Activated naive CD8-positive, alpha-beta T cell treated with anti-CD3 and anti-CD28 coated beads, Interleukin-2, amount 10 ng/mL, durations not matched to agents 7 days and 5 days (primary cell): Measurements from ENCODE around the gene EFCAB5. TPM values are rescaled to one million over a fixed set of nuclear protein-coding genes. Genes with fewer than 3 reads are reported as not detected.
"Not testable (repeated sequence)": the region's sequence is repeated elsewhere in the genome, so short reads cannot be mapped to it uniquely, and the experiment has no call there.

ENCODE experiments used
- ATAC-seq: fragments of 150-1000 bp; cut with Tn5 transposase; one replicate; pipeline ENCODE4 v1.10.0; 2021; ENCODE audit warnings: low read depth, moderate library complexity
- POLR2A ChIA-PET: fragments of 350-600 bp; sonication (Branson Sonifier 250); formaldehyde crosslinking; loops from one replicate; lab custom pipeline; 2021; ENCODE audit warnings: antibody characterized with exemption; lab: Charles Lee
- DNase-seq: peaks from one replicate; pipeline ENCODE4 v3.0.0; 2021
- H3K27ac Mint-ChIP-seq: one replicate; pipeline ENCODE4 v1.8.0; 2022; ENCODE audit warnings: mild to moderate bottlenecking, mixed read lengths
- H3K27me3 Mint-ChIP-seq: one replicate; pipeline ENCODE4 v1.8.0; 2022; ENCODE audit warnings: mild to moderate bottlenecking, moderate library complexity, mixed read lengths
- H3K36me3 Mint-ChIP-seq: one replicate; pipeline ENCODE4 v1.8.0; 2021; ENCODE audit warnings: mild to moderate bottlenecking, mixed read lengths
- H3K4me1 Mint-ChIP-seq: one replicate; pipeline ENCODE4 v1.8.0; 2021; ENCODE audit warnings: mixed read lengths
- H3K4me3 Mint-ChIP-seq: one replicate; pipeline ENCODE4 v1.8.0; 2022; ENCODE audit warnings: mild to moderate bottlenecking, moderate library complexity, mixed read lengths
- H3K9me3 Mint-ChIP-seq: one replicate; pipeline ENCODE4 v1.8.0; 2021; ENCODE audit warnings: mixed read lengths
- total RNA-seq, 2 experiments: library from RNA; stranded (reverse); gene quantifications; one replicate each; pipeline ENCODE4 v1.2.3, GENCODE V29; 2021

The EFCAB5 gene
- total RNA-seq, 2 experiments from 2014 or later, result 0.74 to 1.3 TPM

DNA sequence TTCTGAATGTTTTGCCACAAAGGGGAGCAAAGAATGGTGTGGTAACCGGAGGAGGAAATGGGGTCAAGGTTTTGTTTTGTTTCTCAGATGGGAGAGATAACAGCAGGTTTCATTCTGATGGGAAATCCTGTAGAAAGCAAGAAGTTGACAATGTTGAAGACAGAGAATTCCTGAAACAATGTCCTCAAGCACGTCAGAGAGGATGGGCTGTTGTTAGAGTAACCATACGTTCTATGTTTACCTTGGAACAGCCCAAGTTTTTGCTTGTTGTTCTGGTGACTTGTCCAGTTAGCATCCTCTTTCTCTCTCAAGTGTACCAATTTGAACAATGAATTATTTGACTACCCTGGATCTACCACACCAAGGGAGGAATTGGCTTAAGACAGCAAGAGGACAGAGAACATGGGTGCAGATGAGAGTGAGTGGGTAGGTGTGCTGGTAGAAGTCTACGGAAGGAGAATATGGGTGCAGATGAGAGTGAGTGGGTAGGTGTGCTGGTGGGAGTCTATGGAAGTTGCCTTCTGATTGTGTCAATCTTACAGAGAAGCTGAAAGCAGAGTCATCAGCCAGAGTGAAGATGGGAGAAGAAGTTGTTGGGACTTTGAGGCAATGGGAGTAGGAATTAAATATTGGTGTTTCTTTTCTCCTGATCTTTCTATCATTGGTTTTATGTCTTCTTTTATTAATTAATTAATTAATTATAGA is 160.4 kb downstream of the EFCAB5 start:
- Mint-ChIP-seq H3K27me3 (peaks cover 18% of the 10 kb centered on the region), H3K36me3 (no peaks in the 10 kb centered on the region), H3K27ac (no peak overlapping the region), H3K9me3 (no peaks in the 10 kb centered on the region), H3K4me3 (no peak overlapping the region), H3K4me1 (peaks cover 4% of the 10 kb centered on the region)
- POLR2A ChIA-PET, result no interaction called here
- DNase-seq, result no peak
- ATAC-seq, result no peak

DNA sequence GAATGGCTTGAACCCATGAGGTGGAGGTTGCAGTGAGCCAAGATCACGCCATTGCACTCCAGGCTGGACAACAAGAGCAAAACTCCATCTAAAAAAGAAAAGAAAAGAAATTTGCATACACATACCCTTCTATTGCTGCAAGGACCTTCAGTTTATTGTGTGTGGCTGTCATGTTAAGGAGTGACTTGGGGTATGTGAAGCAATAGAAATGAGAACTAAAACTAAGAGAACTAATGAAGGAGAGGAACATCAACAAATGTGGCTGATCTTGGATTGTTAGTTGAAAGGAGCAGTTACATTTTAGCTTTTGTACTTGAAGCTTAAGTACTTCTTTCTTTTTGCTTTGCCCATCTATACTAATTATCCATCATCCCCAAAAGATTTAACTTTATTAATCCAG is 162.5 kb downstream of the EFCAB5 start:
- ATAC-seq (no peak), DNase-seq (no peak)
- POLR2A ChIA-PET, result interaction anchor here (0.7 to 1.6 kb wide), 4 partner anchors 9 to 262 kb away, joined by 3 to 10 read pairs (median 4); partner anchors contain the start of gene NSRP1
- H3K36me3 Mint-ChIP-seq, result no peaks in the 10 kb centered on the region
- no peak overlapping the region for H3K27ac Mint-ChIP-seq
- no peaks in the 10 kb centered on the region for H3K9me3 Mint-ChIP-seq
- H3K4me3 Mint-ChIP-seq, result no peak overlapping the region
- peaks cover 4% of the 10 kb centered on the region for H3K4me1 Mint-ChIP-seq
- H3K27me3 Mint-ChIP-seq, result peaks cover 23% of the 10 kb centered on the region

DNA sequence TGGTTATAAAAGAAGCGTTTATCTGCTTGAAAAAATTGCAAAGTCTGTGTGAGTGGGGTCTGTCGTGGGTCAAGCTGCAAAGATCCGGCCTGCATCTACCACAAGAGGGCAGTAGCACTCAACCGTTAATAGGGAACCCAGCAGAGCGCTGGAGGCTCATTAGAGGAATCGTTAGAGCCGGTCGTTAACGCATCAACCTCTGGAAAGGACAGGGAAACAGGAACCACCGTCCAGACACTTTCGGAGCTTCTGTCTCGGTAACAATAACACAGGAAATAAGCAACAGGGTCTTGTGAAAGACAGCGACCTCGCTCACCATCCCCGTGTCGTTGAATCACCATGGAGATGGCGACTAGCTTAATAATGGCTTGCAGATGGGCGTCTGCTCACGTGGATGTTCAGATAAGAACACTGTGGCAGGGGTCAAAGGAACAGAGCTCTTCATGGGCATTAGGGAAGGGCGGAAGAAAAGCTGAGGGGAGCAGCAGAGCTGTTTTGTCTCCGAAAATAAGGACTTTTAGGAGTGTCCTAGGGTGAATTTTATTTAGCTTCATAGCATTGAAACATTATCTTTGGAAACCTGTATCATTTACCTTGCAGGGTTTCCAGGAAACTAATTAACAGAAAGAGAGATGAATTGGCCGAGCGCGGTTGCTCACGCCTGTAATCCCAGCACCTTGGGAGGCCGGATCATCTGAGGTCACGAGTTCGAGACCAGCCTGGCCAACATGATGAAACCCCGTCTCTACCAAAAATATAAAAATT is 163.3 kb downstream of the EFCAB5 start:
- peaks cover 23% of the 10 kb centered on the region for H3K27me3 Mint-ChIP-seq
- DNase-seq (peak; percentile 60), ATAC-seq (peak; percentile 91)
- no peaks in the 10 kb centered on the region for H3K9me3 Mint-ChIP-seq
- H3K4me3 Mint-ChIP-seq, result peak overlapping the region; percentile 79
- peaks cover 4% of the 10 kb centered on the region for H3K4me1 Mint-ChIP-seq
- POLR2A ChIA-PET, result interaction anchor here (0.6 to 1.6 kb wide), 7 partner anchors 8 to 726 kb away, joined by 3 to 10 read pairs (median 3); partner anchors contain the start of gene NSRP1
- no peaks in the 10 kb centered on the region for H3K36me3 Mint-ChIP-seq
- H3K27ac Mint-ChIP-seq, result no peak overlapping the region

DNA sequence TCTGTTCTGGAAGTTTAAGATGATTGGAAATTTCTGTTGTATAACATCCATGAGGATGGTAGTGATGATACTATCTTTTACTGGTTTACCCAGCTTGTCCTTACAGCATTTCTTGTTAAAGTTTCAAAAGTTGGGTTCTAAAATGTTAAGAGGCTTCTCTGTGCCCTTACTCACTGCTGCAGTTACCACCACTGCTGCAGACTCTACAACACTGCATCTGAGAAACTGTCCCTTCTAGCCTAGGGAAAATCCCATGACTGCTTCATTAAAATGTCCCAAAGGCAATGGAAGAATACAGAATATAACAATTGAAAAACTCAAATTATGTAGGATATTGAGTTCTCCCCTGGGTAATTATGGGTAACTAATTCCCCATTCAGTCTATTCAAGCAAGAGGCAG is 171.4 kb downstream of the EFCAB5 start:
- peaks cover 1% of the 10 kb centered on the region for H3K9me3 Mint-ChIP-seq
- POLR2A ChIA-PET, result interaction anchor here (1.2 kb wide), 1 partner anchor 8 kb away, joined by 3 read pairs; no protein-coding TSS in a partner anchor
- H3K27ac Mint-ChIP-seq, result no peak overlapping the region
- peaks cover 8% of the 10 kb centered on the region for H3K36me3 Mint-ChIP-seq
- H3K4me3 Mint-ChIP-seq, result no peak overlapping the region
- H3K4me1 Mint-ChIP-seq, result peaks cover 25% of the 10 kb centered on the region
- ATAC-seq, result no peak
- no peak for DNase-seq
- H3K27me3 Mint-ChIP-seq, result peaks cover 11% of the 10 kb centered on the region

DNA sequence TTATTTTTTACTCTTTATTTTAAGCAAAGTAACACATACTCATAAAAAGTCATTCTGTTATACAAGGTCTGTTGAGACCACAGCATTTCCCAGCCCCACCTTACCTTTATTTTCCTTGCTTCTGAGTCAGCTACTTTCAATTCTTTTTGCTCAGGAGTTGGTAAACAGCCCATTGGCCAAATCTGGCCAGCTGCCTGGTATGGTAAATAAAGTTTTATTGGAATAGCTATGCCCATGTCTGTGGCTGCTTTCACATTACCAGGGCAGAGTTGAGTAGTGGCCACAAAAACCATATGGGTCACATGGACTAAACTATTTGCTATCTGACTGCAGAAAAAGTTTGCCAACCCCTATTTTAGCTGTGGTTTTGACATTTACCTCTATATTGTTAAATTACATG is 171.8 kb downstream of the EFCAB5 start:
- Mint-ChIP-seq H3K27me3 (peaks cover 11% of the 10 kb centered on the region), H3K4me1 (peaks cover 29% of the 10 kb centered on the region), H3K9me3 (peaks cover 1% of the 10 kb centered on the region), H3K4me3 (peak overlapping the region; percentile 2), H3K27ac (no peak overlapping the region), H3K36me3 (peaks cover 9% of the 10 kb centered on the region)
- POLR2A ChIA-PET, result interaction anchor here (1.2 kb wide), 1 partner anchor 9 kb away, joined by 3 read pairs; no protein-coding TSS in a partner anchor
- DNase-seq (no peak), ATAC-seq (no peak)

DNA sequence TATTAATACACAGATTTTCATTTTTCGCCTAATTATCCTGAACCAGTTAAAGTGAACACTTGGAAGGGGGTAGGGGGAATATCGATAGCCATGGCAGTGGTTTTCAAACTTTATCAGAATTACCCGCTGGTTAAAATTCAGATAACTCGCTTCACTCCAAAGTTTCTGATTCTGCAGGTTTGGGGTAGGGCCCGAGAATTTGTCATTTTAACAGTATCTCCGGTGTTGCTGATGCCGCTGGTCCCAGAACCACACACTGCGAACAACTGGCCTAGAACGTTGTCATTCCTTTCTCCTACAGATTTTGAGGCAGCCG is 174.9 kb downstream of the EFCAB5 start:
- DNase-seq, result no peak
- Mint-ChIP-seq H3K27ac (peak overlapping the region; percentile 99), H3K36me3 (peaks cover 13% of the 10 kb centered on the region), H3K27me3 (no peaks in the 10 kb centered on the region), H3K9me3 (peaks cover 1% of the 10 kb centered on the region), H3K4me3 (peak overlapping the region; percentile 97), H3K4me1 (peaks cover 48% of the 10 kb centered on the region)
- POLR2A ChIA-PET, result interaction anchor here (0.7 to 1.8 kb wide), 2 partner anchors 12 to 635 kb away, joined by 10 to 12 read pairs; no protein-coding TSS in a partner anchor
- ATAC-seq, result peak; percentile 27

DNA sequence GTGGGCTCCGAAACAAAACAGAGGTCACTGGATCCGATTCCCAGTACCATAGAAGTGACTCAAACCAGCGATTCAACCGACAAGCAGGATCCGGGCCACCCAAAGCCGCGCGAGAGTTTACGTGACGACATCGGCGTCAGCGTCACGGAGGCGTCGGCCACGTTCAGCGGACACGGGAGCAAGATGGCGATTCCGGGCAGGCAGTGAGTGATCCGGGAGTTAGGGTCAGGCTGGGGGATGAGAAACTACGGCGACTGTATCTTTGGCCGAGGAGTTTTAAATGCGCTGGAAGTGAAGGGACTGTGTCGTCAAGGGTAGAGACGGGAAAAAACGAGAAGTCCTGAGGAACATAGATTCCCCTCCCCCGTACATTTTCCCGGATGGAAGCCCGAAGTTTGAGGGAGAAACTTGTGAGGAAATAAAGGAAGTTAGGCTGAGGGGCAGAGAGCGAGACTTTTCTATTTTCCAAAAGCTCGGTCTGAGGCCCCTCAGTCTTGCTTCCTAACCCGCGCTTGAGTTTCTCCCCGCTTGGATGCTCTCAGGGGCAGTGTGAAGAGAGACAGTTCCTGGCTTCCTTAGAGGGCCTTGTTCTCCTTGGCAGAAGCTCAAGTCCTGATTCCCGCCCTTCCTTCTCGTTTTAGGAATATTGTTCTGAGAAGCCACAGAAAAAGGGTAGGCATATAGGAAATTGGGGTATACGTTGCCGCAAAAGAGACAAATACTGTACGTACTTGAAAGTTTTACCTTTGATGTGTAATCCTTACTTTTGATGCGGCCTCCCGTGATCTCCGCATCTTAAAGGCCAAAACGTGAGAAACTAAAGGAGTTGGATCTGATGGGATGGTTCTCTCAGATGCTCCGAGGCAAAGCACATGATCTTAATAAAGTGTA is 175.5 kb downstream of the EFCAB5 start, which contains the start of gene NSRP1:
NSRP1 (plus strand) TSS at position 156 of the 891 bp plus-strand sequence; CDS start at position 184, 28 bp downstream.
- POLR2A ChIA-PET, result interaction anchor here (0.8 to 1.8 kb wide), 4 partner anchors 9 to 187 kb away, joined by 3 to 11 read pairs (median 6); partner anchors contain the start of genes BLMH and SSH2
- Mint-ChIP-seq H3K27ac (peak within 1 kb of the TSS; percentile 99), H3K9me3 (peaks cover under 1% of the 10 kb centered on the region), H3K27me3 (no peaks in the 10 kb centered on the region), H3K4me3 (peak within 1 kb of the TSS; percentile 97), H3K36me3 (peaks cover 16% of the 10 kb centered on the region), H3K4me1 (peaks cover 50% of the 10 kb centered on the region)
- ATAC-seq, result peak; percentile 92
- DNase-seq, result peak; percentile 93

DNA sequence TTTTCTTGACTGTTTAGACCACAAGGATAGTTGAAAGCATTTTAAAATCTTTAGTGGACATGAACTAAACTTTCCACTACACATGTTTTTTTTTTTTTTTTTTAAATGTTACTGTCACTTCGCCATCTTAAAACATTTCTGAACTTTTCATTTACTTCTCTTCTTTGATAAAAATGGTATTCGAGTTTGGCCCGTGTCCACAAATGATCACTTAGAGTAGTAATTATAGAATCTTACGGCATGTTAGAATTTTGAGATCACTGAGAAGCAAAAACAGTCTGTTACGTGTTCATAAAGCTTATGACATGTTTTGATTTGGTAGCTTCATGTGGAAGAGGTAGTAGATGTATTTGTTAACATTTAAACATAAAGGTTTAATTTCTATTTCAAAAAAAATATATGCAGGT is 176.2 kb downstream of the EFCAB5 start:
- H3K27ac Mint-ChIP-seq, result peak overlapping the region; percentile 99
- H3K9me3 Mint-ChIP-seq, result no peaks in the 10 kb centered on the region
- peak overlapping the region; percentile 97 for H3K4me3 Mint-ChIP-seq
- POLR2A ChIA-PET, result interaction anchor here (0.5 to 1.8 kb wide), 9 partner anchors 7 to 1134 kb away, joined by 3 to 11 read pairs (median 4); partner anchors contain the start of genes BLMH and SSH2
- ATAC-seq, result no peak
- H3K4me1 Mint-ChIP-seq, result peaks cover 49% of the 10 kb centered on the region
- DNase-seq, result no peak
- no peaks in the 10 kb centered on the region for H3K27me3 Mint-ChIP-seq
- H3K36me3 Mint-ChIP-seq, result peaks cover 20% of the 10 kb centered on the region

DNA sequence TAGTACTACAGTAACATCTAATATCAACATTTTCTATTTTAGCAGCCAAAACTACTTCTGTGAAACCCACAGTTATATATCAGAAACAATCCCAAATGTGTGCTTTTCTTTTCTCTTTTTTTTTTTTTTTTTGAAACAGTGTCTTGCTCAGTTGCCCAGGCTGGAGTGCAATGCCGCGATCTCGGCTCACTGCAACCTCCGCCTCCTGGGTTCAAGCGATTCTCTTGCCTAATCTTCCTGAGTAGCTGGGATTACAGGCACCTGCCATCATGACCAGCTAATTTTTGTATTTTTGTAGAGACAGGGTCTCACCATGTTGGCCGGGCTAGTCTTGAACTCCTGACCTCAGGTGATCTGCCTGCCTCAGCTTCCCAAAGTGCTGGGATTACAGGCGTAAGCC is 177.2 kb downstream of the EFCAB5 start:
- H3K9me3 Mint-ChIP-seq, H3K27me3 Mint-ChIP-seq, H3K27ac Mint-ChIP-seq, ATAC-seq, DNase-seq: not testable (repeated sequence)
- peak overlapping the region; percentile 97 for H3K4me3 Mint-ChIP-seq
- H3K36me3 Mint-ChIP-seq, result peaks cover 21% of the 10 kb centered on the region
- POLR2A ChIA-PET, result interaction anchor here (1.1 kb wide), 1 partner anchor 53 kb away, joined by 4 read pairs; no protein-coding TSS in a partner anchor
- H3K4me1 Mint-ChIP-seq, result peaks cover 41% of the 10 kb centered on the region

DNA sequence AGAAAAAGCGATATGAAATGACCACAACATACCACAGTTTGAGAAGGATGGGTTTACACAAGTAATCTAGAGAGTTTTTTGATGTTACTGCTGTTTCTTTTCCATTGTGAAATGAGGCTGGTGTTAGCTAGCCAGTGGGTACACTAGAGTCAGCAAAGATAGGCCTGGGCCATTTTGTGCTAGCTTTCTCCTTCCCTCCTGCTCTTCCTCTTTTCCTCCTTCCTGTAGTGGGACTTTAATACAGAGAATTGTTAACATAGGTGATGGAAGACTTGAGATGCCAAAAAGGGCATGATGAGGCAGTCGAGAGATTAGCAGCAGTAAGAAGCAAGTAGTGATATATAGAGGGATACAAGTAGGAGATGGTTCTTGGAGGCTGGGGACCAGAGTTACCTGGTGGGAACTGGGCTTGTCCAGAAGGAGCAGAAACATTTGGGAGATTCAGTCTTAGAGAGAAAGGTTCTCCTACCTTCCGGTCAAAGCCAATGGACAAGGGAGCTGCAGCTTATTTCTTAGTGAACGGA is 182.9 kb downstream of the EFCAB5 start:
- Mint-ChIP-seq H3K27ac (peak overlapping the region; percentile 21), H3K4me3 (no peak overlapping the region), H3K36me3 (peaks cover 12% of the 10 kb centered on the region), H3K9me3 (no peaks in the 10 kb centered on the region), H3K4me1 (peaks cover 28% of the 10 kb centered on the region), H3K27me3 (no peaks in the 10 kb centered on the region)
- ATAC-seq (no peak), DNase-seq (no peak)
- POLR2A ChIA-PET, result no interaction called here

DNA sequence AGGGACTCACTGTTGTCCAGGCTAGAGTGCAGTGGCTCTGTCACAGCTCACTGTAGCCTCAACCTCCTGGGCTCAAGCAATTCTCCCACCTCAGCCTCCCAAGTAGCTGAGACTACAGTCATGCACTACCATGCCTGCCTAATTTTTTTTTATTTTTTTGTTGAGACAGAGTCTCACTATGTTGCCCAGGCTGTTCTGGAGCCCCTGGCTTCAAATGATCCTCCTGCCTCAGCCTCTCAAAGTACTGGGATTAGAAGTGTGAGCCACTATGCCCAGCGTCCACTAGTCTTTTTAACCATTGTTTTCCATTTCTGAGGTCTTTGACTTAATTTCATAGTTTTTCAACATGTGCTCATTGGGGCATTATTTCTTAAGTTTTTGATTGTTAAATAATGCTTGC is 188.7 kb downstream of the EFCAB5 start:
- POLR2A ChIA-PET, result no interaction called here
- DNase-seq (no peak), ATAC-seq (no peak)
- Mint-ChIP-seq H3K4me1 (peaks cover 8% of the 10 kb centered on the region), H3K27me3 (no peaks in the 10 kb centered on the region), H3K4me3 (no peak overlapping the region), H3K9me3 (no peaks in the 10 kb centered on the region), H3K36me3 (peaks cover 15% of the 10 kb centered on the region), H3K27ac (no peak overlapping the region)

DNA sequence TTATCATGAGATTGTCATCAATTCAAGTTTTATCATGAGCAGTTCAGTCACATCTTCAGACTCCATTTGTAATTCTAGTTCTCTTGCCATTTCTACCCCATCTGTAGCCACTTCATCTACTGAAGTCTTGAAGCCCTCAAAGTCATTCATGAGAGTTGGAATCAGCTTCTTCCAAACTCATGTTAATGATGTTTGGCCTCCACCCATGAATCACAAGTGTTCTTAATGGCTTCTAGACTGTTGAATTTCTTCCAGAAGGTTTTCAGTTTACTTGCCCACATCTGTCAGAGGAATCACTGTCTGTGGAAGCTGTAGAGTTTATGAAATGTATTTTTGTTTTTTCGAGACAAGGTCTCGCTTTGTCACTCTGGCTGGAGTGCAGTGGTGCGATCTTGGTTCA is 191.2 kb downstream of the EFCAB5 start:
- ATAC-seq (no peak), DNase-seq (no peak)
- Mint-ChIP-seq H3K9me3 (no peaks in the 10 kb centered on the region), H3K27me3 (no peaks in the 10 kb centered on the region), H3K4me3 (no peak overlapping the region), H3K36me3 (peaks cover 15% of the 10 kb centered on the region), H3K4me1 (peaks cover 7% of the 10 kb centered on the region), H3K27ac (no peak overlapping the region)
- POLR2A ChIA-PET, result interaction anchor here (0.7 kb wide), 1 partner anchor 226 kb away, joined by 4 read pairs; no protein-coding TSS in a partner anchor
